Testis (tissue), 2 donors: ENCODE data around the gene UBASH3A.

Experiments used
- CTCF ChIP-seq, 3 experiments: fragments of 450-650 bp in 2 of 3; fragments of 200-600 bp in 1 of 3; sonication (generic) in 1 of 3; IDR thresholded peaks; one replicate each; pipeline ENCODE4 v1.5.1; 2016 to 2019; ENCODE audit warnings: antibody characterized with exemption in 3 of 3, mild to moderate bottlenecking in 2 of 3, moderate library complexity in 1 of 3
- POLR2A ChIP-seq: fragments of 450-650 bp; IDR thresholded peaks from one replicate; pipeline ENCODE4 v1.6.1; 2017; ENCODE audit warnings: antibody characterized with exemption, mild to moderate bottlenecking, moderate library complexity

DNA sequence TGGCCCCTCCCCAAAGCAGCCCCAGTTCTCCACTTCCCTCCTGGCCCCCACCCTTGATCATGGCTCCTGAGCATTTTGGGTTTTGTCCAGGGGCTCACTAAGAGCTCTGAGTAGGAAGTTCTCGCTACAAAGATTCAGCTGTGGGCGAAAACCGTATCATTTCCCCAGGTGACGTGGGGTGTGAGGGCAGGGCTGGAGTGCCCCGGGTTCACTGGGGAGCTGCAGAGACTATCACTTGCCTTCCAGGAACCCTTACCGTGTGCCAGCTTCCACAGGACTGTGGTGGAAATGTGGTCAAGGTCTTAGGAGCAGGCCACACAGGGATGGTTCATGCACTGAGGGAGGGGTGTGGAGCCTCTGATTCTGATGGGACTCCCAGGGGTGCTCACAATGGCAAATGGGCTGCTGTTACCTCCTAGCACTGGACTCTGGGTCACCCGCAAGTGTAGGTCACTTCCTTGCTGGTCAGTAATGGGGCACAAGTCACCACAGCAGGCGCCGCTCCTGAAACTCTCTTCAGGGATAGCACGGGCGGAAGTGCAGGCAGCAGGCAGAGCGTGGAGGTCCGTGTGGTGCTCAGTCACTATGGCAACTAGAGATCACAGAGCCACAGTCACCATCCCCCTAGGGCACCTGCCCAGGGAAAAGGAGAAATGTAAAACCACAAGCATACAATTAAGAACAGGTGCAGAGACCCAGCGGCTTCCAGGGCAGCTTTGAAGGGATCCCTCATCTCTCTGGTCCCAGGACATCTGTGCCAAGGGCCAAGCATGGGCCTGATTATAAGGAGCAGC, 56.9 kb downstream of the UBASH3A start:
- TF ChIP-seq POLR2A: no peak
- no peak for TF ChIP-seq CTCF (IDR thresholded peaks at IDR 0.05)
